Loucy (cell line): ENCODE measurements around the gene PDGFC.

Source experiments
- H2AFZ ChIP-seq: fragments of 200-600 bp; sonication (generic); 2 replicates; pipeline ENCODE4 v1.6.0; 2016; ENCODE audit warnings: antibody characterized with exemption, mild to moderate bottlenecking, low read length, moderate library complexity
- H3F3A ChIP-seq: fragments of 200-600 bp; 2 replicates; pipeline ENCODE4 v1.6.0; 2016; ENCODE audit warnings: antibody characterized with exemption, low read depth, mild to moderate bottlenecking
- H3K27me3 ChIP-seq: fragments of 200-600 bp; sonication (generic); 2 replicates; pipeline ENCODE4 v1.6.1; 2014; ENCODE audit warnings: low read length, mild to moderate bottlenecking; ENCODE audit not compliant: insufficient read depth, poor library complexity, severe bottlenecking
- H3K36me3 ChIP-seq: fragments of 200-600 bp; sonication (generic); 2 replicates; pipeline ENCODE4 v1.6.1; 2016; ENCODE audit warnings: low read length; ENCODE audit not compliant: insufficient read depth
- H3K4me1 ChIP-seq: fragments of 200-600 bp; sonication (generic); 2 replicates; pipeline ENCODE4 v1.5.1; 2014; ENCODE audit warnings: low read length, mild to moderate bottlenecking; ENCODE audit not compliant: insufficient read depth, poor library complexity, severe bottlenecking
- H3K4me2 ChIP-seq: fragments of 200-600 bp; sonication (generic); 2 replicates; pipeline ENCODE4 v1.6.0; 2014; ENCODE audit warnings: antibody characterized with exemption, low read length, low read depth, mild to moderate bottlenecking; ENCODE audit not compliant: poor library complexity, severe bottlenecking
- H3K4me3 ChIP-seq: fragments of 200-600 bp; sonication (generic); 2 replicates; pipeline ENCODE4 v1.5.1; 2014; ENCODE audit warnings: low read length, mild to moderate bottlenecking, mixed read lengths; ENCODE audit not compliant: poor library complexity, severe bottlenecking
- H3K79me2 ChIP-seq: fragments of 200-600 bp; sonication (generic); 2 replicates; pipeline ENCODE4 v1.6.1; 2014; ENCODE audit warnings: low read length; ENCODE audit not compliant: insufficient read depth
- H3K9ac ChIP-seq: fragments of 200-600 bp; sonication (generic); 2 replicates; pipeline ENCODE4 v1.6.0; 2014; ENCODE audit warnings: mild to moderate bottlenecking, low read depth, low read length, moderate library complexity; ENCODE audit not compliant: poor library complexity, severe bottlenecking
- H3K9me2 ChIP-seq: fragments of 200-600 bp; sonication (generic); replicated peaks from 2 replicates; pipeline ENCODE4 v1.6.1; 2016; ENCODE audit warnings: low read depth, low read length, mixed read lengths
- H3K9me3 ChIP-seq: fragments of 200-600 bp; sonication (generic); 2 replicates; pipeline ENCODE4 v1.6.1; 2014; ENCODE audit warnings: mild to moderate bottlenecking, antibody characterized with exemption, low read length, low read depth; ENCODE audit not compliant: insufficient read depth
- H4K20me1 ChIP-seq: fragments of 200-600 bp; sonication (generic); 2 replicates; pipeline ENCODE4 v1.6.0; 2014; ENCODE audit warnings: antibody characterized with exemption, low read length, mild to moderate bottlenecking; ENCODE audit not compliant: insufficient read depth, poor library complexity, severe bottlenecking
- CTCF ChIP-seq: fragments of 200-600 bp; sonication (generic); conservative IDR thresholded peaks from 2 replicates; pipeline ENCODE4 v1.5.1; 2014; ENCODE audit warnings: mild to moderate bottlenecking, antibody characterized with exemption, low read length
- EZH2phosphoT487 ChIP-seq: fragments of 200-600 bp; IDR thresholded peaks from 2 replicates; pipeline ENCODE4 v1.6.1; 2018; ENCODE audit warnings: antibody characterized with exemption, mild to moderate bottlenecking, moderate library complexity, borderline replicate concordance

PDGFC gene

GRCh38 chr4:156825074-156825473 lies 146.5 kb downstream of the PDGFC start:
- no peaks in the 10 kb centered on the region for H3K79me2 ChIP-seq
- TF ChIP-seq CTCF, result no peak
- TF ChIP-seq EZH2phosphoT487, result no peak
- H3K4me3 ChIP-seq, result no peak overlapping the region
- H3K4me2 ChIP-seq, result no peak overlapping the region
- H3F3A ChIP-seq, result no peaks in the 10 kb centered on the region
- H3K9me3 ChIP-seq, result no peaks in the 10 kb centered on the region
- no peak overlapping the region for H3K9ac ChIP-seq
- no peaks in the 10 kb centered on the region for H3K4me1 ChIP-seq
- H4K20me1 ChIP-seq, result no peaks in the 10 kb centered on the region
- H2AFZ ChIP-seq, result no peak overlapping the region
- no peaks in the 10 kb centered on the region for H3K9me2 ChIP-seq
- no peaks in the 10 kb centered on the region for H3K36me3 ChIP-seq
- H3K27me3 ChIP-seq, result no peaks in the 10 kb centered on the region

- no peaks in the 10 kb centered on the region for H3K79me2 ChIP-seq
- no peaks in the 10 kb centered on the region for H3K36me3 ChIP-seq
- H3K9me3 ChIP-seq, result no peaks in the 10 kb centered on the region
- no peak overlapping the region for H3K9ac ChIP-seq
- H3K4me1 ChIP-seq, result no peaks in the 10 kb centered on the region
- no peak for TF ChIP-seq CTCF
- no peak for TF ChIP-seq EZH2phosphoT487
- no peaks in the 10 kb centered on the region for H4K20me1 ChIP-seq
- no peaks in the 10 kb centered on the region for H3K27me3 ChIP-seq
- H2AFZ ChIP-seq, result no peak overlapping the region
- H3K9me2 ChIP-seq, result no peaks in the 10 kb centered on the region
- no peak overlapping the region for H3K4me2 ChIP-seq
- H3K4me3 ChIP-seq, result no peak overlapping the region
- no peaks in the 10 kb centered on the region for H3F3A ChIP-seq
These were observed 147.0 kb downstream of the PDGFC start for GRCh38 chr4:156824451-156825060.

- Histone ChIP-seq H3K9ac (no peak overlapping the region), H3K27me3 (no peaks in the 10 kb centered on the region), H3K9me2 (no peaks in the 10 kb centered on the region), H4K20me1 (no peaks in the 10 kb centered on the region), H3K79me2 (no peaks in the 10 kb centered on the region), H3K9me3 (no peaks in the 10 kb centered on the region), H3K4me2 (no peak overlapping the region), H3F3A (no peaks in the 10 kb centered on the region), H3K4me1 (no peaks in the 10 kb centered on the region), H3K4me3 (no peak overlapping the region), H3K36me3 (no peaks in the 10 kb centered on the region), H2AFZ (no peak overlapping the region)
- TF ChIP-seq CTCF (no peak), EZH2phosphoT487 (no peak)
These were observed 150.7 kb downstream of the PDGFC start for GRCh38 chr4:156820931-156821330.
